A549 (cell line): ENCODE data around the gene POU4F2. TPM values are rescaled to one million over a fixed set of nuclear protein-coding genes. Genes with fewer than 3 reads are reported as not detected.
"Not testable (repeated sequence)": the region's sequence is repeated elsewhere in the genome, so short reads cannot be mapped to it uniquely, and the experiment has no call there.

Experiments
- ATAC-seq, 2 experiments: fragments of 200-7000 bp in 1 of 2; fragments of >200 bp in 1 of 2; cut with Nextera tagmentation in 1 of 2; cut with Tn5 transposase in 1 of 2; 3 replicates each; pipeline versions ENCODE4 v1.8.0 to v1.9.1; 2018 to 2020; ENCODE audit warnings: mild to moderate bottlenecking in 1 of 2, moderate library complexity in 1 of 2
- CTCF ChIA-PET: fragments of 300-600 bp; sonication (Branson Sonifier 250); formaldehyde crosslinking; extraction: SDS; loops from one replicate; lab custom pipeline; 2021; ENCODE audit warnings: antibody characterized with exemption, inconsistent platforms; lab: Yijun Ruan, JAX
- POLR2A ChIA-PET: fragments of 350-600 bp; formaldehyde crosslinking; extraction: SDS; loops from one replicate; lab custom pipeline; 2021; ENCODE audit warnings: antibody characterized with exemption, inconsistent platforms; lab: Yijun Ruan, JAX
- DNase-seq, 2 experiments: peaks; one replicate each; pipeline versions ENCODE4 v3.0.0 to v3.0.0-alpha.2; 2011 to 2016; ENCODE audit warnings: low read depth in 1 of 2, low spot score in 1 of 2
- FAIRE-seq: peaks from 2 replicates; lab custom pipeline; 2011; peaks lifted over from hg19 to GRCh38; lab: Jason Lieb, UNC
- H3K27ac ChIP-seq, 2 experiments: fragments of >200 bp; sonication (Bioruptor Twin); formaldehyde crosslinking; 3 replicates each; pipeline ENCODE4 v1.5.1; 2016 to 2017
- H3K4me1 ChIP-seq: fragments of >200 bp; sonication (Bioruptor Twin); formaldehyde crosslinking; 3 replicates; pipeline ENCODE4 v1.6.1; 2016
- H3K4me2 ChIP-seq: fragments of >200 bp; sonication (Bioruptor Twin); formaldehyde crosslinking; 3 replicates; pipeline ENCODE4 v1.6.1; 2016
- H3K4me3 ChIP-seq: fragments of >200 bp; sonication (Bioruptor Twin); formaldehyde crosslinking; 3 replicates; pipeline ENCODE4 v1.5.1; 2016
- H3K9me3 ChIP-seq: fragments of >200 bp; sonication (Bioruptor Twin); formaldehyde crosslinking; 3 replicates; pipeline ENCODE4 v1.6.1; 2016
- ATOH8 ChIP-seq: fragments of 250-450 bp; sonication (Bioruptor Pico); IDR thresholded peaks from 2 replicates; pipeline ENCODE4 v1.5.0; 2020; ENCODE audit warnings: low read depth, mild to moderate bottlenecking, moderate library complexity
- CBX2 ChIP-seq: fragments of 200-600 bp; sonication (generic); IDR thresholded peaks from 2 replicates; pipeline ENCODE4 v1.6.1; 2016; ENCODE audit warnings: low read depth, mild to moderate bottlenecking, borderline replicate concordance
- CBX8 ChIP-seq: fragments of 200-600 bp; sonication (generic); IDR thresholded peaks from 2 replicates; pipeline ENCODE4 v1.6.1; 2016
- CHD4 ChIP-seq: fragments of 200-600 bp; sonication (generic); IDR thresholded peaks from 2 replicates; pipeline ENCODE4 v1.6.1; 2016; ENCODE audit warnings: antibody characterized with exemption, mild to moderate bottlenecking, borderline replicate concordance
- EHF ChIP-seq: fragments of 250-450 bp; sonication (Bioruptor Pico); IDR thresholded peaks from 2 replicates; pipeline ENCODE4 v1.5.0; 2020; ENCODE audit warnings: mild to moderate bottlenecking
- EHMT2 ChIP-seq: fragments of 200-600 bp; sonication (generic); IDR thresholded peaks from 2 replicates; pipeline ENCODE4 v1.6.1; 2016; ENCODE audit warnings: antibody characterized with exemption, low read depth, mild to moderate bottlenecking, moderate library complexity
- FOXS1 ChIP-seq: fragments of 250-450 bp; sonication (Bioruptor Pico); IDR thresholded peaks from 2 replicates; pipeline ENCODE4 v1.5.0; 2020; ENCODE audit warnings: mild to moderate bottlenecking, moderate library complexity
- HEYL ChIP-seq: fragments of 250-450 bp; sonication (Bioruptor Pico); IDR thresholded peaks from 2 replicates; pipeline ENCODE4 v1.8.0; 2021; ENCODE audit warnings: mild to moderate bottlenecking, moderate library complexity
- HOXA7 ChIP-seq: fragments of 250-450 bp; sonication (Bioruptor Pico); IDR thresholded peaks from 2 replicates; pipeline ENCODE4 v1.5.0; 2020; ENCODE audit warnings: mild to moderate bottlenecking, moderate library complexity
- HOXB13 ChIP-seq: fragments of 250-450 bp; sonication (Bioruptor Pico); IDR thresholded peaks from 2 replicates; pipeline ENCODE4 v1.5.0; 2020; ENCODE audit warnings: low read depth, mild to moderate bottlenecking, moderate library complexity
- HOXB5 ChIP-seq: fragments of 250-450 bp; sonication (Bioruptor Pico); IDR thresholded peaks from 2 replicates; pipeline ENCODE4 v1.5.0; 2020; ENCODE audit warnings: mild to moderate bottlenecking, moderate library complexity
- MAFK ChIP-seq: fragments of 450-650 bp; IDR thresholded peaks from 2 replicates; pipeline ENCODE4 v1.6.1; 2014; ENCODE audit not compliant: partially characterized antibody
- MAZ ChIP-seq: fragments of 150-350 bp; IDR thresholded peaks from 2 replicates; pipeline ENCODE4 v1.6.1; 2014; ENCODE audit warnings: antibody characterized with exemption, low read depth, low read length, borderline replicate concordance
- NPAS2 ChIP-seq: fragments of 250-450 bp; sonication (Bioruptor Pico); IDR thresholded peaks from 2 replicates; pipeline ENCODE4 v1.8.0; 2022; ENCODE audit warnings: mild to moderate bottlenecking, moderate library complexity, borderline replicate concordance
- PHF8 ChIP-seq: fragments of 200-600 bp; sonication (generic); IDR thresholded peaks from 2 replicates; pipeline ENCODE4 v1.6.1; 2016; ENCODE audit warnings: low read depth, mild to moderate bottlenecking, antibody characterized with exemption, moderate library complexity, borderline replicate concordance
- RAD21 ChIP-seq, 2 experiments: fragments of >200 bp in 1 of 2; sonication (Bioruptor Twin) in 1 of 2; formaldehyde crosslinking in 1 of 2; IDR thresholded peaks in 1 of 2; conservative IDR thresholded peaks in 1 of 2; 2 replicates in 1 of 2; 3 replicates in 1 of 2; pipeline ENCODE4 v1.6.1; 2012 to 2018; ENCODE audit warnings: inconsistent platforms in 1 of 2
- RFX5 ChIP-seq: fragments of 450-650 bp; IDR thresholded peaks from 2 replicates; pipeline ENCODE4 v1.7.1; 2014; ENCODE audit warnings: antibody characterized with exemption, mild to moderate bottlenecking, moderate library complexity
- RNF2 ChIP-seq: fragments of 200-600 bp; sonication (generic); IDR thresholded peaks from 2 replicates; pipeline ENCODE4 v1.6.1; 2016; ENCODE audit warnings: low read depth, mild to moderate bottlenecking, antibody characterized with exemption, moderate library complexity, borderline replicate concordance
- SMC3 ChIP-seq: fragments of >200 bp; sonication (Bioruptor Twin); formaldehyde crosslinking; IDR thresholded peaks from 3 replicates; pipeline ENCODE4 v1.6.1; 2018; ENCODE audit warnings: inconsistent platforms
- TP53 ChIP-seq: fragments of 250-450 bp; sonication (Bioruptor Pico); IDR thresholded peaks from 2 replicates; pipeline ENCODE4 v1.5.0; 2021; ENCODE audit warnings: mild to moderate bottlenecking, moderate library complexity
- WGBS: methylation state at CpG from one replicate; pipeline ENCODE4 v1.1.6; 2017; ENCODE audit errors: missing lambda C conversion rate; 5-methylcytosine and 5-hydroxymethylcytosine counted together
- polyA plus RNA-seq, 4 experiments: library from polyadenylated mRNA; depleted of rRNA in 3 of 4; stranded (reverse); fragments of >200 nt; fragmentation: RNase III in 1 of 4; extraction: RNeasy Plus Mini Kit Qiagen cat#74134 plus additional on column Dnase treatment in 1 of 4; gene quantifications; 2 replicates in 3 of 4; 3 replicates in 1 of 4; pipeline ENCODE4 v1.2.3, GENCODE V29; 2011 to 2017

Gene POU4F2
- polyA plus RNA-seq, 2 of the 4 experiments (the other 2 are of a cell fraction), result not detected

- H3K9me3 ChIP-seq, result no peaks in the 10 kb centered on the region
- no peaks in the 10 kb centered on the region for H3K4me1 ChIP-seq
- DNase-seq (no peak), FAIRE-seq (no peak), ATAC-seq (no peak)
- no peak overlapping the region for H3K4me2 ChIP-seq
- CTCF ChIA-PET, result no interaction called here
- H3K4me3 ChIP-seq, result no peak overlapping the region
- no peak overlapping the region for H3K27ac ChIP-seq
- POLR2A ChIA-PET, result no interaction called here
- TF ChIP-seq RAD21 (conservative IDR thresholded peaks at IDR 0.05 in 1 of 2, IDR thresholded peaks at IDR 0.05 in 1 of 2) (no peak), HOXB13 (CRISPR knock-in tag) (no peak), ATOH8 (CRISPR knock-in tag) (no peak), NPAS2 (CRISPR knock-in tag) (no peak), HOXB5 (CRISPR knock-in tag) (no peak), CHD4 (no peak), EHF (CRISPR knock-in tag) (no peak), TP53 (CRISPR knock-in tag) (no peak), CBX2 (no peak), EHMT2 (no peak), RNF2 (no peak), MAFK (no peak), SMC3 (no peak), HEYL (CRISPR knock-in tag) (no peak)
- WGBS, result 6% methylated on average over 4 of the region's 4 CpGs
These were observed 22.7 kb downstream of the POU4F2 start for GRCh38 chr4:146661367-146661766.

- H3K27ac ChIP-seq, H3K4me3 ChIP-seq, H3K4me2 ChIP-seq, ATAC-seq, H3K9me3 ChIP-seq, CTCF ChIA-PET, DNase-seq, POLR2A ChIA-PET, H3K4me1 ChIP-seq, FAIRE-seq: not testable (repeated sequence)
- WGBS, result 20% methylated on average over 5 of the region's 6 CpGs
These were observed 25.2 kb downstream of the POU4F2 start for GRCh38 chr4:146663968-146664311.

GRCh38 chr4:146674829-146675570 lies 36.3 kb downstream of the POU4F2 start:
- CTCF ChIA-PET, result no interaction called here
- Histone ChIP-seq H3K4me1 (no peaks in the 10 kb centered on the region), H3K9me3 (no peaks in the 10 kb centered on the region), H3K4me3 (no peak overlapping the region), H3K27ac (no peak overlapping the region), H3K4me2 (no peak overlapping the region)
- FAIRE-seq, result no peak
- WGBS, result 15% methylated on average over 2 of the region's 2 CpGs
- no peak for ATAC-seq
- no peak for DNase-seq
- POLR2A ChIA-PET, result no interaction called here
- TF ChIP-seq PHF8 (no peak), CBX8 (no peak), EHMT2 (no peak), FOXS1 (no peak), HOXA7 (CRISPR knock-in tag) (no peak), MAZ (no peak), RFX5 (no peak)

Other genes with a start within 250 kb of the POU4F2 start
- 5.6 and 6.5 TPM in 2 replicates for gene SLC10A7, start 117.0 kb upstream of the POU4F2 start, polyA plus RNA-seq (2011; rRNA removed)
- 1.3 to 1.5 TPM (median 1.5 TPM) in 3 replicates for gene SLC10A7, start 117.0 kb upstream of the POU4F2 start, polyA plus RNA-seq (2017; fragmentation: RNase III; extraction: RNeasy Plus Mini Kit Qiagen cat#74134 plus additional on column Dnase treatment)